ENCODE data around the gene HDAC4.

The HDAC4 gene

GRCh38 chr2:239442192-239442591 is 41.4 kb upstream of the HDAC4 start:
- Histone ChIP-seq H3K27ac (no peak overlapping the region), H3K4me3 (no peak overlapping the region)
- no peak for TF ChIP-seq CTCF (IDR thresholded peaks at IDR 0.05)
- DNase-seq (ENCODE audit: low spot score) = no peak

DNA sequence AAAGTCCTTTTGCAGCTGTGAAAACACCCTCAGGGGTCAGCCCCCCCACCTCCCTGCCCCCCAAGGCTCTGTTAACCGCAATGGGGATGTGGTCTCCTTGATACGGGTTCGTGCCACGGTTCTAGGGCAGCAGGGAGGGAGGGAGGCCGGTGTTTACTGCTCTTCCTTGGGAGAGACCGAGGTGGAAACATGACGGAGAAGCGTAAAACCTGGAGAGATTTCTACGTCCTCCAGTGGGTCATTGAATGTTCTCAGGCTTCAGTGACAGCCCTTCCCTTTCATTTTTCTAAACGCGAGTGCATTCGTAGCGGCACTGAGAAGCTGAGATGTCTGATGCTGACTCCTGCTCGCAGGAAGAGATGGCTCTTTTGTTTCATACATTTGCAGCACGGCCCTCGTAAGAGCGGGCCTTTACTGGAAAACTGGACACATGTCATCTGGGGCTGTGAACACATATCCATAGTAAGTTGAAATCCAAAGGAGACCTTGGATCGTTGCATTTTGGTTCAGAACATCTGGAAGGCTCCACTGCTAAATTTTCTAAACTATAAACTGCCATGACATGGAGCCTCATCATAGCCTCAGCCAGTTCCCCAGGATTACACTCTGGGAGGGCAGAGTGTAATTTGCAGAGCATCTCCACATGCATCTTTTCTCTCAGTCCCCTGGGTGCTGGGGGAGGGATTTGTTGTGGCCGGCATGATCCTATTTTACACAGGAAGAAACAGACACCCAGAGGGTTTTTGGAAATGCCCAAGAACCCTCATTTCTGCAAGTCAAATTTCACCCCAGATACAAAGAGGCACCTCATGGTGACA is 40.6 kb upstream of the HDAC4 start:
- TF ChIP-seq CTCF (IDR thresholded peaks at IDR 0.05) = no peak
- no peak overlapping the region for H3K27ac ChIP-seq
- peak overlapping the region; percentile 54 for H3K4me3 ChIP-seq
- no peak for DNase-seq (ENCODE audit: low spot score)

DNA sequence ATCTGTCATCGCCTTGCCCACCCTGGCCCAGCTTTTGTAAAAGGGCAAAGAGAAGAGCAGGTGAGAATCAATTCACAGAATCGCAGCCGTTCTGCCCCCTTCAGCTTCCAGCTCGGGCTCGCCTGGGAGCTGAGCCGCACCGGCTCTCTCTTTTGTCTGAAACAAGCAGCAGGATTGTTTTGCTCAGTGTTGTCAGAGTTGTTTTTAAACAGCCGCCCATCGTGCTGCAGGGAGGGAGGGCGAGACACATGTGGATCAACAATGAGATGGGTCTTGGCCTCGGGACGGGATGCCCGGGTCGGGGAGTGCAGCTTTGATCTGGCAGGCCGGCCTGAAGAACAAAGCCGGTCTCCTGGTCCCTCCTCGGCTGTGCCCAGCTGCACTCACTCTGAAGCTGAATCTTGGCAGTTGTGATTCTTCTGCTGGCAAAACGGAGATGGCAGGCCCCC is 39.7 kb upstream of the HDAC4 start:
- no peak for DNase-seq (ENCODE audit: low spot score)
- peak overlapping the region in 1 of 2 donors; percentile 45 for H3K27ac ChIP-seq
- no peak for TF ChIP-seq CTCF (IDR thresholded peaks at IDR 0.05)
- H3K4me3 ChIP-seq = peak overlapping the region; percentile 54

GRCh38 chr2:239439754-239440315 is 39.0 kb upstream of the HDAC4 start:
- no peak for DNase-seq (ENCODE audit: low spot score)
- H3K4me3 ChIP-seq = no peak overlapping the region
- no peak for TF ChIP-seq CTCF (IDR thresholded peaks at IDR 0.05)
- peak overlapping the region in 1 of 2 donors; percentile 45 for H3K27ac ChIP-seq

DNA sequence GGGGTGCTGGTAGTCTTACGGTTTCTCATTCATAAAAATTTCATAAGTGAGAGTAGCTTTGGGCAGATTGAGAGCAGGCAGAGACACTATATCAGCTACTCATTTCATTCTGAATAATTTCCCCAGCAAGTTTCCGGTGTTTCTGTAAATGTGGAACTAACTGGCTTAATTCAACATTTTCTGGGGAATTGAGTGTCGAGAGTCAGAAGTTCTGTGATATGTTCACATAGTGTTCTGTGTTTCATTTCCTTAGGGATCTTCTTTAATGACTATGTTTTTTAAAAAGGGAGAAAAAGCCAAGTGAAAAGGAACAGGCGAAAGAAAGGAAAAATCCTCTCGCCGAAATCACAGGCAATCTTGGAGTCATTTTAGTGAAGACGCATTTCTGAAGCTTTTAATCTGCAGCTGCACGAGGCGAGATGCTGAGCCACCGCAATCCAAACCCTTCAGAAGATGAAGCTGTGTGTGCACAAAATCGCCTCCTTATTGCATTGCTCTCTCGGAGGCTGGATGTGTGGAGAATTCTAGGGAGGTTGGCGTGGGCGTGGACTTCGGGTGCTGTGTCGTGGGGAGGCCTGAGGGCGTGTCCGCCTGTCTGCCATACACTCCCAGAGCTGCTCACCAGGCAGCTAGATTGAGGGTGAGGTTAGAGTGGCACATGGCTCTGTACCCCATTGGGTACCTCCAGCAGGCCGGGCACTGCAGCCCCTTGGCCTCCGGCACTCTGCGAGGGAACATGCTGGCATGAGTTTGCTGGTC is 38.4 kb upstream of the HDAC4 start:
- no peak for TF ChIP-seq CTCF (IDR thresholded peaks at IDR 0.05)
- H3K27ac ChIP-seq = peak overlapping the region in 1 of 2 donors; percentile 45
- no peak for DNase-seq (ENCODE audit: low spot score)
- no peak overlapping the region for H3K4me3 ChIP-seq

GRCh38 chr2:239438368-239438767 is 37.5 kb upstream of the HDAC4 start:
- Histone ChIP-seq H3K4me3 (no peak overlapping the region), H3K27ac (peak overlapping the region in 1 of 2 donors; percentile 7)
- DNase-seq (ENCODE audit: low spot score) = no peak
- TF ChIP-seq CTCF (IDR thresholded peaks at IDR 0.05) = no peak

All from coronary artery (tissue), 2 donors.